GM20431 (cell line): Measurements from ENCODE around the gene LCLAT1.

ENCODE experiments used
- in situ Hi-C: fragments of 300-500 bp; cut with MseI, MboI; formaldehyde crosslinking; loops from one replicate; pipeline ENCODE4 v1.15.0; 2020; ENCODE audit warnings: low sequenced_read_pairs; ENCODE audit not compliant: unreplicated experiment

The LCLAT1 gene

DNA sequence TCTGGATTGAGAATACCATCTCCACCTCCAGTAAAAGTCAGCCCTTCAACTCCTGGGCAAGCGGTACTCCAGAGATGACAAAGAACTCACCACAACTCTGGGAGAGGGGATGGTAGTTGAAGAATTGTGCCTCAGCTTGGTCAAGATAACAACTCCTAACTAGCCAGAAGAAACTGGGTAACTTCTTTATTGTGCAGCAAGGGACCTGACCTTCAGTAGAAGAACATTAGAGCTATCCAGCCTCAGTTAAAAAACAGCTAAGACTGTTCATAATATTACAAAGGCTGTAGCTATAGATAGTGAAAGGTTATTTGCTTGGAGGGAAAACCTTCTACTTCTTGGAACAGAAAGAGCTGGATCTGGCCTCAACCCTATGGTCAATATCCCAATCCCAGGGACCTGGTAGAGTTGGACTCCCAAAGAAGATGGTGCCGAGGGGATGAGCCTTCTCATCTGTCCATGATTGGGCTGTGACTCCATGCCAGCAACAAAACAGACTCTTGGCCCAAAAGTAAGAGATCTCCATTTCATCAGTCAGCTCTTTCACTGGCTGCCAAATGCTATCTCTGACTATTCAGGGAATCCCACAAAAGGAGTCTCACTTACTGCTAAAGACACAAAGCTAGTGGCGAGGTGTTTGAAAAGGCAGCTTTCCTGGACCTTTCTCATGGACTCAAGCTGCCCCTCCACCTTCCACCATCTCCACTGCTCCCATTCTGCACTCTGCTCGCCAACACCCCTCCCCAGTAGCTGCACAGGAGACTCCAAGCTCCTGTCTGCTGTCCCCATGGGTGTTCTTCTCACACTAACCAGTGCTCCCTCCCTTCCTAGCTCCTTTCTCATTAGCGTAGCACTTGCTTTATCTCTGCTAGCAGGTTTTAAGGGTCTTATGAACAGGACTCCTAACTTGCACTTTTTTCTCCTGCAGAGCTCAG, 214.4 kb downstream of the LCLAT1 start:
- in situ Hi-C loops, result no loop called here

DNA sequence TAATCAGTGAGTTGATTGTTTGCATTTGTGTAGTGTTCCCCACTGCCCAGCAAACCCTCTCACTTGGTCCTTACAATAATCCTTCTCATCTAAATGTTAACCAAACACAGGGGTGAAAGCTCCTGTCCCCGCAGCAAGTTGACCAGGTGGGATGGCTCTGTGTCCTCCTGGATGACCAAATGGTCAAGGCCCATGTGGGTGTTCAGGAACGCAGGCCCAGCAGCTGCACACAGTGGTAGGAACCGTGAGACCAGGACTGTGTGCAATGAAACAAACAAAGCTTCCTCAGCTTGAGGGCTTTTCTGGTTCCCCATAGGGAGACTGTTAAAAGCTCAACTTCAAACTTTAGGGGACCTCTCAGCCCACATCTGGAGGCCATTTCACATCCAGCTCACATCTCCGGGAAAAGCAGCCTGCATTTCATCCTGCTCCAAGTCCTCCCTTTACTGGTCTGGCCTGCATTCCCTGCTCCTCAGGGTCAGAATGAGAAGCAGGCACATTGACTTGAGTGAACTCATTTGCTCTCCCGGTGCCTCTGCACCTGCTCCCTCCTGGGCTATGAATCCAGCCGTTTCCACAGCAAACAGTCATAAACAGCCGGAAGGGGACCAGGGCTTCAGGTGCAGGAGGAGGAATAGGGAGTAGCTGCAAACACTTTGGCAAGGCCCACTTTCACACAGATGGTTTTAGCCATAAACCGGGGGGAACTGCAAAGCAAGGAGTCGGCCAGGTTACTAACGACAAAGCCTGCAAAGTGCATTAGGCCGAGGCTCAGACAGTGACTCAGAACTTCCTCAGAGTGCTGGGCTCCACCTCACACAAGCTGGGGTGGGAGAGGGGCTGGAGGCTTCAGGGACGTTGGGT, 215.5 kb downstream of the LCLAT1 start:
- in situ Hi-C loops, result no loop called here

DNA sequence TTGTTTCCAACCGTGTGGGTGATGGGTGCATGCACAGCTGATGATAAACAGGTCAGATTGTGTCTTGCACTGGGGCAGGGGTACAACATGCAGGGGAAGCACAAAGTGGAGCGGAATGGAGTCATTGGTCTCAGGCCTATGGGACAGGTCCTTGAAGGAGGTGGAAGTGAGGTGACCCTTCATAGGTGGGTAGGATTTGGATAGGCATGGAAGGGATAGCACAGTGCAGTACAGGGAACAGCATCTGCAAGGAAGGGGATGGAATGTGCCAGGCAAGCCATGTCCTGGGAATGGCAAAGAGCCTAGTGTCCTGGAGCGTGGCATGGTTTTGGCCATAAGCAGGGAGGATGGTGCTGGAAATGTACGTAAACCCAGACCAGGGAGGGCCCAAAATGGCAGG, 216.3 kb downstream of the LCLAT1 start:
- in situ Hi-C loops, result no loop called here

GRCh38 chr2:30663806-30664205, 216.8 kb downstream of the LCLAT1 start:
- in situ Hi-C loops, result no loop called here

DNA sequence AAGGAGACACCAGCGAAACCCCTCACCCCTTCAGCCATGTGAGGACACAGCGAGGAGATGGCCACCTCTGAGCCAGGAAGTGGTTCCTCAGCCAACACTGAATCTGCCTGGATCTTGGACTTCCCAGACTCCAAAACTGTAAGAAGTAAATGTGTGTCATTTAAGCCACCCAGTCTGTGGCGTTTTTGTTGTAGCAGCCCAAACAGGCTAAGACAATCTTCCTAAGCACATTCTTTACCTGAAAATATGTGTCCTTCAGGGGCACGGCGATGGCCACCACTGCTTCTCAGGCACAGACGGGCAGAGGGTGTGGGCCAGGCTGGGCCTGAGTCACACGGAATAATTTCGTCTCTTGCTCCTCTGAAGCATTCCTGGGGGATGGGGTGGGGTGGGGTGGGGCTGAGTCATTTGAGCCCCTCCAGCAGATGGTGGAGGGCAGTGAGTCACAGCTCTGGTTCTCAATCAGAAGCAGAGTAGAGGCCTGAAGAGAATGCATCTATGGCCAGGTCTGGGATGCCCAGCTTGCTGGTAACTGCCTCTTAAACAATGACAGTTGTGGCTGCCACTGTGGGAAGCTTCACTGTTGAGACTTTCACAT, 217.8 kb downstream of the LCLAT1 start:
- in situ Hi-C loops, result no loop called here

GRCh38 chr2:30665761-30666265, 218.8 kb downstream of the LCLAT1 start:
- in situ Hi-C loops, result no loop called here

- in situ Hi-C loops, result no loop called here
Observed at GRCh38 chr2:30666266-30666874, 219.3 kb downstream of the LCLAT1 start.

DNA sequence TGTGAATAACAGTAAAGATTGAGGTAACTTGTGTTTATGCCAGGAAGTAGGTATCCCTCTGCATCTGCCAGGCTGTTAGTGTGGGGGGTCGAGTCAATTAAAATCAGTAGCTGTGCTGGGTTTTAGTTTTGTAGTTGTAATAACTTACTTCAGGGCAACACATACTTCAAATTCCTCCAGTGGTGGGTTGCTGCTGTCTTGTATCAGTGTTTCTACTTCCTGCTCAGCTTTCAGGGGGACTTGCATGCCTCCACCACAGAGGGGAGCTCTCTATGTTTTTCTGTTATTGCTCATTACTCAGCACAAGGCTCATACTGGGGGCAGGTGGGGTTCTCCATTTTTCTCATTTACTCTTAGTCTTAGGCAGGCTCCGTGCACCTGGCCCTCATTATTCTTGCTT, 223.4 kb downstream of the LCLAT1 start:
- in situ Hi-C loops, result no loop called here

GRCh38 chr2:30673127-30673526, 226.1 kb downstream of the LCLAT1 start:
- in situ Hi-C loops, result no loop called here

DNA sequence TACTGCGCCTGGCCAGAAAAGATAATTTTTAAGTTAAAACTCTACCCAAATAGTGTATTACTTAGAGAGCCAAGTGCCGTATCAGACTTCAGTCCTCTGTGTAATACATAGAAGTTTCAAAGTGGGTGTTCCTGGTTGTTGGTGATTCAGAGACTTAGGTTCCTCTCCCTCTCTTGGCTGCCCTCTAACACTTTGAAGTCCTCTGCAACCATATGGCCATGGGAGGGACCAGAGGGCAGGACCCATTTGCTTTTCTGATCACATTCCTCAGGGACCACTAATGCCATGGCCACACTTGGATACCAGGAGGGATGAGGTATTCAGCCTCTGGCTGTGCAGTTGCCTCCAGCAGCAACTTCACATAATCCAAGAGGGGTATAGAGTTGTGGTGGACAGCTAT, 228.7 kb downstream of the LCLAT1 start:
- in situ Hi-C loops, result no loop called here

GRCh38 chr2:30677231-30677630, 230.2 kb downstream of the LCLAT1 start:
- in situ Hi-C loops, result no loop called here

DNA sequence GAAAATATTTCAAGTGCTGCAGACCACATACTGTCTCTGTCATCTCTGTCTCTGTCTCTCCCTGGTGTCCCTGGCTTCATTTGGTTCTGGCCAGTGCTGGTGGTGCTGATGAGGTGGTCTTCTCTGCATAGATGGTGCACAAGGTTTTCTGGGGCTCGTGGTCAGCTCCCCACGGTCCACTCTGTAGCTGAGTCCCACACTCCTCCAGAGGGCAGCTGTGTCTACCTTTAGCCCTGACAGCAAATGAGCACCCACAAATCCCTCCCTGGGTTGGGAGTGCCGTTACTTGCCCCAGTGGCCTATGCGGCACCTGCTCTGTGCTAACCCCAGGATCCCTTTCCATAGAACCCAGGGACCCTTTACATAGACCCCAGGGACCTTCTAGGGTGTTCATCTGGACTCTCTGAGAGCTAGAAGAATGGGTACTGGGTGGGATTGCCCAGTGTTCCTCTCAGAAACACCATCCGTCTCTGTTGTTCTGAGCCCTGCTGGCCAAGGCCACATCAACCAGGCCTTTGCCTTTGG, 230.9 kb downstream of the LCLAT1 start:
- in situ Hi-C loops, result no loop called here

GRCh38 chr2:30678410-30679137, 231.5 kb downstream of the LCLAT1 start:
- in situ Hi-C loops, result no loop called here

GRCh38 chr2:30679426-30680088, 232.5 kb downstream of the LCLAT1 start:
- in situ Hi-C loops, result no loop called here

GRCh38 chr2:30680121-30680520, 233.1 kb downstream of the LCLAT1 start:
- in situ Hi-C loops, result no loop called here

DNA sequence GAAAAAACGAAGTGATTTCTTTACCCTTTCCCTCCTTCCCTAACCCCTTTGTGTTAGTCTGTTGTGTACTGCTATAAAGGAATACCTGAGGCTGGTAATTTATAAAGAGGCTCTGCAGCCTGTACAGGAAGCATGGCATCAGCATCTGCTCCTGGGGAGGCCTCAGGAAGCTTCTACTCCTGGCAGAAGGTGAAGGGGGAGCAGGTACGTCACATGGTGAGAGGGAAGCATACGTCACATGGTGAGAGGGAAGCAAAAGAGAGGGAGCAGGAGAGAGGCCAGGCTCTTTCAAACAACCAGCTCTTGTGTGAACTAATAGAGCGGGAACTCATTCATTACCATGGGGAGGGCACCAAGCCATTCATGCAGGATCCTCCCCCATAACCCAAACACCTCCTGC, 234.0 kb downstream of the LCLAT1 start:
- in situ Hi-C loops, result no loop called here

GRCh38 chr2:30683236-30683956, 236.3 kb downstream of the LCLAT1 start:
- in situ Hi-C loops, result no loop called here

DNA sequence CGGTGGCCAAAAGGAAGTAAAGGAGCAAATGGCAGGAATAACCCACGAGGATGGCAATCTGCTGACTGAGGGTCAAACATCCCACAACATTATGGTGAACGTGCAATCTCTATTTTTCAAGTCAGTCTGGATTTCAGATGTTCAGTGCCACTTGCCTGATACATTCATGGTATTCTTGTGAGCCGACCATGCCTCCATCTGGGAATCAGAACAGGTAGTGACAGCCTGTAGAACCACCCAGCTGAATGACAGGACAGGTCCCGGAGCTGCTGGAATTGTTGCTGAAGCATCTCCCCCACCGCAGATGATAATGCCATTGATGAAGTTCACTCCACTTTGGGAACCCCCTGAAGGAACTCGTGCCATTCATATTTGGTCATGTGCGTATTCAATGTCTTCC, 237.0 kb downstream of the LCLAT1 start:
- in situ Hi-C loops, result no loop called here
